T-helper 17 cell (primary cell): ENCODE results near the gene HNRNPLL. TPM values are rescaled to one million over a fixed set of nuclear protein-coding genes. Genes with fewer than 3 reads are reported as not detected.
A peak's percentile ranks its signal among the peaks of the same experiment; 100 is the strongest.

Source experiments
- ATAC-seq: fragments of 150-1000 bp; cut with Tn5 transposase; 2 replicates; pipeline ENCODE4 v1.10.0; 2021; ENCODE audit warnings: mild to moderate bottlenecking, moderate library complexity
- DNase-seq, 3 donors: peaks; one replicate each; pipeline versions ENCODE4 v3.0.0 to v3.0.0-alpha.2; 2020 to 2021
- H3K9me3 ChIP-seq: one replicate; pipeline ENCODE4 v1.7.0; 2013; ENCODE audit warnings: low read length, mild to moderate bottlenecking; ENCODE audit not compliant: control insufficient read depth, poor library complexity, severe bottlenecking
- H3K27ac Mint-ChIP-seq: one replicate; pipeline ENCODE4 v1.8.0; 2022; ENCODE audit warnings: mild to moderate bottlenecking, moderate library complexity, mixed read lengths
- H3K27me3 Mint-ChIP-seq: one replicate; pipeline ENCODE4 v1.8.0; 2022; ENCODE audit warnings: mixed read lengths
- H3K36me3 Mint-ChIP-seq: one replicate; pipeline ENCODE4 v1.8.0; 2022; ENCODE audit warnings: low read depth, mixed read lengths
- H3K4me1 Mint-ChIP-seq: one replicate; pipeline ENCODE4 v1.8.0; 2022; ENCODE audit warnings: mild to moderate bottlenecking, mixed read lengths
- H3K4me3 Mint-ChIP-seq: one replicate; pipeline ENCODE4 v1.8.0; 2022; ENCODE audit warnings: mild to moderate bottlenecking, moderate library complexity, mixed read lengths
- total RNA-seq, 4 donors: library from RNA in 2 of 4; stranded (reverse) in 2 of 4; gene quantifications; one replicate each; pipeline ENCODE4 v1.2.3 and lab custom pipeline; 2022 to 2026

Gene HNRNPLL
- total RNA-seq, 2 donors from 2014 or later: 81.5 to 91.5 TPM

DNA sequence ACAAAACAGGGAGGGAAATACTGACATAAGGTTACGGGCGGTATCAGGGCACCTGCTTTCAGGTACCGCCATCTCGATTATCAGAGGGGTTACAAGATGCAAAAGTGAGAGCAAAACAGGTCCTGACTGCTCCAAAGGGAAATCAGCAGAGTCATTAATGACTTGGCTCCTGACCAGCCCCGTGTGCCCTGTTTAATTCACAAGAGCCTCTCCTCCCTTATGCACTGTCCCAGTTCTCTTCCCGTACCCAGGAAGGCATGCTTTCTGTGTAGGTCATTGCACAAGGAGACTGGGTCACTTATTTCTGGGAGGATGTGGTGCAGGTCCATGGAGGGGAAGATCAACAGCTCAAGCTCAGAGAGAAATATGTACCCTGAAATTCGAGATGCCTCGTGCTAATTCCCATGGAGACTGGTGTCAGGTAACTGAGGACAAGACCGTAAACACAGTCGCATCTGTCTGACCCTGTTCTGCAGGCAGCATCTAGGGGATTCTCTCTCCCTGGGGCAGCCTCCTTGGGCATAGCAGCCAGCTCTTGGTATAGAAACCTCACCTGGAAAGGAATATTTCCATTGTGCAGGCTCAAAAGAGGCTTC lies 79.9 kb downstream of the HNRNPLL start:
- Mint-ChIP-seq H3K4me1 (peaks cover 1% of the 10 kb centered on the region), H3K27me3 (peaks cover 14% of the 10 kb centered on the region), H3K27ac (no peak overlapping the region), H3K4me3 (no peak overlapping the region), H3K36me3 (peaks cover 2% of the 10 kb centered on the region)
- H3K9me3 ChIP-seq: no peaks in the 10 kb centered on the region
- ATAC-seq (no peak), DNase-seq (no peak)

DNA sequence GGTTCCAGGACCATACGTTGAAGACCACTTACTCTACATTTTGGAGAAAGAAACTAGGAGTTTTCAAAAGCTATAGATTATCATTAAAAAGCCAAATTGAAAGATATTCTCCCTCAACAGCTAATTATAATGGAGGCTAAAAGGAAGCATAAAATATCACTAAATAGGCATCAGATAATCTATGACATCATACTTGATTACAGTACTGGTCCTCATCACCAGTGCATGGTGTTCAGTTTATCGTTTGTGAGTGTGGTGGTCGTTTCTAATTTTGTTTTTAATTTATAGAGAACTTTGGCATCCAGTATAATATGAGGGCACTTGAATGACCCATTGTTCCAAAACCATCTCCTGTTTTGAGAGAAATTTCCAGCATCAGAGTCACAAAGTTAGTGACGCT lies 80.9 kb downstream of the HNRNPLL start:
- Mint-ChIP-seq H3K27me3 (peaks cover 14% of the 10 kb centered on the region), H3K27ac (no peak overlapping the region), H3K36me3 (peaks cover 2% of the 10 kb centered on the region), H3K4me1 (no peaks in the 10 kb centered on the region), H3K4me3 (no peak overlapping the region)
- ATAC-seq (no peak), DNase-seq (no peak)
- H3K9me3 ChIP-seq: no peaks in the 10 kb centered on the region

DNA sequence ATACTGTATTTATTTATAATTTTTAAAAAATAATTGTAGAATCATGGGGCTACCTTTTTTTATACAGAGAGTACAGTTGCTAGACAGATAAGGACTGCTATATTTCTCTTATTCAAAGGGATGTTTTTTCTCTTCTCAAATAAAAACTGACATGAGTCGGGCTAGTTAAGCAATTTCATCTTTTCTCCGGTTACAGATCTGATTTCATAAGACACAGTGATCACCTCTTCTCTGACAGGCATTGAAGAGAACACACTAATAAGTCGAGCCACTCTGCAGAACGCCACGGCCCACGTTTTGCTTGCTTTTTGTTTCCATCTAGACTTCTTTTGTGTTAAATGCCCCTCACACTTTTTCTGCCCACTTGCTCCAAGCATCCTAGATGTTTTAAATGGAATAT lies 85.4 kb downstream of the HNRNPLL start:
- Mint-ChIP-seq H3K27ac (no peak overlapping the region), H3K36me3 (no peaks in the 10 kb centered on the region), H3K4me1 (no peaks in the 10 kb centered on the region), H3K27me3 (peaks cover 18% of the 10 kb centered on the region), H3K4me3 (no peak overlapping the region)
- DNase-seq (no peak), ATAC-seq (no peak)
- no peaks in the 10 kb centered on the region for H3K9me3 ChIP-seq

DNA sequence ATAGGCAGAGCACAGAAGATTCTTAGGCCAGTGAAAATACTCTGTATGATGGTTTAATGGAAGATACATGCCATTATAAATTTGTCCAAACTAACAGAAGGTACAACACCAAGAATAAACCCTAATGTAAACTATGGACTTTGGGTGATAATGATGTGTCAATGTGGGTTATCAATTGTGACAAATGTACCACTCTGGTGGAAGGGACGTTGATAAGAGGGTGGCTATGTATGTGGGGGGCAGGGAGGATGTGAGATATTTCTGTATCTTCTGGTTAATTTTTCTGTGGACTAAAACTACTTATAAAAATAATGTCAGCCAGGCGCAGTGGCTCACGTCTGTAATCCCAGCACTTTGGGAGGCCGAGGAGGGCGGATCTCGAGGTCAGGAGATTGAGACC lies 86.2 kb downstream of the HNRNPLL start:
- H3K36me3 Mint-ChIP-seq: no peaks in the 10 kb centered on the region
- no peaks in the 10 kb centered on the region for H3K4me1 Mint-ChIP-seq
- peak overlapping the region; percentile 32 for H3K27ac Mint-ChIP-seq
- no peaks in the 10 kb centered on the region for H3K9me3 ChIP-seq
- ATAC-seq (no peak), DNase-seq (no peak)
- peaks cover 18% of the 10 kb centered on the region for H3K27me3 Mint-ChIP-seq
- no peak overlapping the region for H3K4me3 Mint-ChIP-seq

DNA sequence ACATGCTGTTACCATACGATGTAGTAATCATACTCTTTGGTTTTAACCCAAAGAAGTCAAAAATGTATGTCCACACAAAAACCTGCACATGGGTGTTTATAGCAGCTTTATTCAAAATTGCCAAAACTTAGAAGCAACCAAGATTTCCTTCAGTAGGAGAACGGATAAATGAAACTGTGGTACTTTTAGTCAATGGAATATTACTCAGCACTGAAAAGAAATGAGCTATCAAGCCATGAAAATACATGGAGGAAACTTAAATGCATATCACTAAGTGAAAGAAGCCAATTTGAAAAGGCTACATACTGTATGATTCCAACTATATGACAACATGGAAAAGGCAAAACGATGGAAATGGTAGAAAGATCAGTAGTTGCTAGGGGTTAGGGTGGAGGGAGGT lies 86.6 kb downstream of the HNRNPLL start:
- Mint-ChIP-seq H3K27me3 (peaks cover 18% of the 10 kb centered on the region), H3K36me3 (no peaks in the 10 kb centered on the region), H3K4me3 (no peak overlapping the region), H3K4me1 (no peaks in the 10 kb centered on the region), H3K27ac (peak overlapping the region; percentile 32)
- H3K9me3 ChIP-seq: no peaks in the 10 kb centered on the region
- ATAC-seq: no peak
- DNase-seq: no peak

DNA sequence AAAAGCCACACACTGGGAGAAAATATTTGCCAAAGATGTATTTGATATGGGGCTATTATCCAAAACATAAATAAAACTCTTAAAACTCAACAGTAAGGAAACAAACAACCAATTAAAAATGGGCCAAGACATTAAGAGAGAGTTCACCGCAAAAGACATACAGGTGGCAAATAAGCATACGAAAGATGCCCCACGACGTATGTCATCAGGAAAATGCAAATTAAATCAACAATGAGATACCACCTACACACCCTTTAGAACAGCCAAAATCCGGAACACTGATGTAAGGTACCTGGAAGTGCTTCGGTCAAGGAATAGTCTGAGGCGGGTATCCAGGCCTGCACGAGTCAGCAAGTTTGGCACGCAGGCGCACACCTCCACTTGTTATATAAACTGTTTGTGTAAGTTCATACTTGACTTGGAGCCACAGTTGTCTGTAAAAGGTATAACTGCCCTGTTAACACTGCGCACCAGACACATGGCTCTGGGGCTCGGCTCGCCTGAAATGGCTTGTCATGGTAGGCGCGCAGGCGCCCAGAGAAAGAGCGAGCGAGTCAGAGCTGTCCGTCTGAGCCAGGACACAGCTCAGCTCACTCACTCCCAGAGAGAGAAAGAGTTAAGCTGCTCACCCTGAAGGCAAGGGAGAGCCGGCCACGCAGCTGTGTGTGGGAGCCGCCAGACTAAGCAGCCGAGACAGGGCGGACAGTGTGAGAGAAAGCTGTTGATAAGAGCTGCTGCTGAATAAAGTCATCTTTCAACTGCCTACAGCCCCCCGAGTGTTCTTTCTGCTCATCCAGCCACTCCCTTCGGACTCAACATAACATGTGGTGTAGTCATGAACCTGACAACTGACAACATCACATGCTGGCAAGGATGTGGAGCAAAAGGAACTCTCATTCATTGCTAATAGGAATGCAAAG lies 87.3 kb downstream of the HNRNPLL start:
- Mint-ChIP-seq H3K27me3 (peaks cover 18% of the 10 kb centered on the region), H3K4me1 (no peaks in the 10 kb centered on the region), H3K36me3 (no peaks in the 10 kb centered on the region), H3K27ac (no peak overlapping the region), H3K4me3 (no peak overlapping the region)
- DNase-seq (no peak), ATAC-seq (no peak)
- H3K9me3 ChIP-seq: no peaks in the 10 kb centered on the region

DNA sequence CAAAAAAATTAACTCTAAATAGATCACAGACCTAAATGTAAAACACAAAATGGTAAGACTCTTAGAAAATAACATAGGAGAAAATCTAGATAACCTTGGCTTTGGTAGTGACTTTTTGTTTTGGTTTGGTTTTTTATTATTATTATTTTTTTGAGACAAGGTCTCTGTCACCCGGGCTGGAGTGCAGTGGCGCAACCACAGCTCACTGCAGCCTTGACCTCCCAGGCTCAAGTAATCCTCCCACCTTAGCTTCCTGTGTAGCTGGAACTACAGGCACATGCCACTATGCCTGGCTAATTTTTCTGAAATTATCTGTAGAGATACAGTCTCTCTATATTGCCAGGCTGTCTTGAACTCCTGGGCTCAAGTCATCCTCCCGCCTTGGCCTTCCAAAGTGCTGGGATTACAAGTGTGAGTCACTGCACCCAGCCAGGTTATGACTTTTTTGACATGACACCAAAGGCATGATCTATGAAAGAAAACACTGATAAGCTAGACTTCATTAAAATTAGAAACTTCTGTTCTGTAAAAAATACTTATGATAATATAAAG lies 88.0 kb downstream of the HNRNPLL start:
- no peak overlapping the region for H3K4me3 Mint-ChIP-seq
- H3K27ac Mint-ChIP-seq: no peak overlapping the region
- H3K27me3 Mint-ChIP-seq: peaks cover 18% of the 10 kb centered on the region
- DNase-seq (no peak), ATAC-seq (no peak)
- no peaks in the 10 kb centered on the region for H3K4me1 Mint-ChIP-seq
- H3K9me3 ChIP-seq: no peaks in the 10 kb centered on the region
- H3K36me3 Mint-ChIP-seq: no peaks in the 10 kb centered on the region

DNA sequence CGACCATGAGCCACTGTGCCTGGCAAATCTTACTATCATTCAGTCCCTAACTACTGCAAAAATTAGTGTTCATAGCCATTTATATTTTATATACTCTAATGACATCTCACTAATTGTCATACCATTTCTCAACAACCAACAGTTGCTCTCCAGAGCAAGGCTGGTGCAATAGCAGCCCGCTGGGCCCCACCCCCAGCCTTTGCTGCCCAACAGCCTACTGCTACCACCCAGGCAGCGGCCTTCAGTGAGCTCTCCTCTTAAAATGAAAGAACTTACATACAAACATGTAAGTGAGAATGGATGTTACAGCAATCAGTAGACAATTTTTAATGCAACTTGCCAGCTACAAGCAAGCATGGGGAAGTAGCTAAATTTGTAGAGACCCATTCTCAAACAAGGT lies 90.5 kb downstream of the HNRNPLL start:
- DNase-seq (no peak), ATAC-seq (no peak)
- Mint-ChIP-seq H3K27ac (no peak overlapping the region), H3K4me1 (peaks cover 4% of the 10 kb centered on the region), H3K4me3 (no peak overlapping the region), H3K36me3 (no peaks in the 10 kb centered on the region), H3K27me3 (peaks cover 22% of the 10 kb centered on the region)
- H3K9me3 ChIP-seq: no peaks in the 10 kb centered on the region

Other genes with a start within 250 kb of the HNRNPLL start
- 10 to 100 TPM; 56.9 to 60.0 TPM for gene ATL2, start 225.7 kb downstream of the HNRNPLL start, total RNA-seq
- 10 to 100 TPM; 18.5 to 28.3 TPM for gene GALM, start 63.2 kb upstream of the HNRNPLL start, total RNA-seq
- 100 to 1,000 TPM; 558 to 772 TPM for gene SRSF7, start 148.4 kb upstream of the HNRNPLL start, total RNA-seq
- gene GEMIN6, start 175.3 kb upstream of the HNRNPLL start, total RNA-seq: 1 to 10 TPM; 3.2 to 4.3 TPM